ENCODE measurements around the gene SPTBN4. TPM values are rescaled to one million over a fixed set of nuclear protein-coding genes. Genes with fewer than 3 reads are reported as not detected.
A peak's percentile ranks its signal among the peaks of the same experiment; 100 is the strongest.

Gene SPTBN4
- total RNA-seq, 2 donors from 2014 or later = 0.29 to 0.74 TPM

- Histone ChIP-seq H3K27me3 (peaks cover 37% of the 10 kb centered on the region), H3K4me1 (no peaks in the 10 kb centered on the region), H3K4me3 (no peak overlapping the region), H3K27ac (no peak overlapping the region), H3K9me3 (no peaks in the 10 kb centered on the region), H3K36me3 (no peaks in the 10 kb centered on the region), H3K9ac (ENCODE audit: low read depth in 2 of 2, low read length in 2 of 2) (no peak overlapping the region)
- TF ChIP-seq CTCF (IDR thresholded peaks at IDR 0.05) = no peak
- intact Hi-C loops (cut with DNase I) = no loop called here
- no peak for DNase-seq
Observed at GRCh38 chr19:40565910-40566495, 99.2 kb downstream of the SPTBN4 start.

GRCh38 chr19:40567040-40567749 lies 100.4 kb downstream of the SPTBN4 start:
- Histone ChIP-seq H3K27ac (no peak overlapping the region), H3K4me1 (no peaks in the 10 kb centered on the region), H3K27me3 (peaks cover 37% of the 10 kb centered on the region), H3K36me3 (no peaks in the 10 kb centered on the region), H3K9me3 (no peaks in the 10 kb centered on the region), H3K4me3 (no peak overlapping the region), H3K9ac (ENCODE audit: low read depth in 2 of 2, low read length in 2 of 2) (no peak overlapping the region)
- intact Hi-C loops (cut with DNase I) = no loop called here
- TF ChIP-seq CTCF (IDR thresholded peaks at IDR 0.05) = no peak
- no peak for DNase-seq

- intact Hi-C loops (cut with DNase I) = no loop called here
- H3K36me3 ChIP-seq = no peaks in the 10 kb centered on the region
- H3K9ac ChIP-seq (ENCODE audit: low read depth in 2 of 2, low read length in 2 of 2) = no peak overlapping the region
- peaks cover 37% of the 10 kb centered on the region for H3K27me3 ChIP-seq
- no peaks in the 10 kb centered on the region for H3K9me3 ChIP-seq
- no peak overlapping the region for H3K27ac ChIP-seq
- H3K4me1 ChIP-seq = no peaks in the 10 kb centered on the region
- no peak for TF ChIP-seq CTCF (IDR thresholded peaks at IDR 0.05)
- no peak for DNase-seq
- no peak overlapping the region for H3K4me3 ChIP-seq
Observed at GRCh38 chr19:40567750-40568494, 101.1 kb downstream of the SPTBN4 start.

- Histone ChIP-seq H3K9me3 (no peaks in the 10 kb centered on the region), H3K4me1 (no peaks in the 10 kb centered on the region), H3K4me3 (peak overlapping the region; percentile 19), H3K9ac (ENCODE audit: low read depth in 2 of 2, low read length in 2 of 2) (peak overlapping the region; percentile 55 to 65), H3K27ac (no peak overlapping the region), H3K27me3 (peaks cover 29% of the 10 kb centered on the region), H3K36me3 (no peaks in the 10 kb centered on the region)
- peak; percentile 99 for DNase-seq
- TF ChIP-seq CTCF (IDR thresholded peaks at IDR 0.05) = peak; percentile 24
- intact Hi-C loops (cut with DNase I) = no loop called here
Observed at GRCh38 chr19:40570313-40571004, 103.7 kb downstream of the SPTBN4 start.

GRCh38 chr19:40571005-40571318 lies 104.2 kb downstream of the SPTBN4 start:
- Histone ChIP-seq H3K27ac (no peak overlapping the region), H3K4me3 (no peak overlapping the region), H3K9me3 (no peaks in the 10 kb centered on the region), H3K9ac (ENCODE audit: low read depth in 2 of 2, low read length in 2 of 2) (no peak overlapping the region), H3K27me3 (peaks cover 25% of the 10 kb centered on the region), H3K4me1 (no peaks in the 10 kb centered on the region), H3K36me3 (no peaks in the 10 kb centered on the region)
- no peak for DNase-seq
- intact Hi-C loops (cut with DNase I) = no loop called here
- TF ChIP-seq CTCF (IDR thresholded peaks at IDR 0.05) = peak; percentile 11
